Measurements from ENCODE around the gene LTV1.

- TF ChIP-seq CTCF (IDR thresholded peaks at IDR 0.05; ENCODE audit: extremely low read depth in 1 of 2, insufficient read depth in 1 of 2, low read depth in 1 of 2, low read length in 2 of 2) (no peak), EZH2 (IDR thresholded peaks at IDR 0.05; ENCODE audit: borderline replicate concordance, low read depth, low read length, severe bottlenecking) (no peak), MAX (IDR thresholded peaks at IDR 0.05; ENCODE audit: insufficient read depth, insufficient read length) (no peak), FOS (IDR thresholded peaks at IDR 0.05; ENCODE audit: borderline replicate concordance, insufficient read depth, low read length) (no peak), POLR2A (IDR thresholded peaks at IDR 0.05; ENCODE audit: low read depth, low read length) (no peak), POLR2AphosphoS5 (IDR thresholded peaks at IDR 0.05; ENCODE audit: insufficient read depth, low read depth, low read length) (no peak)
Observed at GRCh38 chr6:143836150-143836549, 7.0 kb upstream of the LTV1 start.

Measured in endothelial cell of umbilical vein (primary cell).